ENCODE data around the gene SLC4A1AP.

Gene SLC4A1AP

GRCh38 chr2:27707462-27708256 lies 44.0 kb downstream of the SLC4A1AP start:
- peaks cover 0 to 28% (median 0%) of the 10 kb centered on the region in 3 experiments for H3K27me3 ChIP-seq (ENCODE audit: control insufficient read depth in 3 of 3, insufficient read depth in 3 of 3, low read depth in 1 of 3, low read length in 3 of 3)
- no peak overlapping the region for H3K14ac ChIP-seq (ENCODE audit: low read length)
- H2AFZ ChIP-seq (ENCODE audit: low read length) = no peak overlapping the region
- no peaks in the 10 kb centered on the region for H3K79me1 ChIP-seq (ENCODE audit: low read depth, low read length)
- H3K9me3 ChIP-seq (replicated peaks in 1 of 2; ENCODE audit: control insufficient read depth in 2 of 2, insufficient read depth in 1 of 2, low read depth in 1 of 2, low read length in 2 of 2) = no peaks in the 10 kb centered on the region
- H4K91ac ChIP-seq (ENCODE audit: low read depth, low read length, poor library complexity) = no peak overlapping the region
- no peak overlapping the region for H2BK120ac ChIP-seq (ENCODE audit: low read depth, low read length)
- H3K9ac ChIP-seq (ENCODE audit: low read depth, low read length, poor library complexity) = no peak overlapping the region
- no peak overlapping the region for H3K27ac ChIP-seq (replicated peaks; ENCODE audit: low read length)
- H2BK12ac ChIP-seq (ENCODE audit: low read length) = no peak overlapping the region
- peak overlapping the region; percentile 17 for H2AK5ac ChIP-seq (ENCODE audit: low read depth, low read length)
- H3K36me3 ChIP-seq (replicated peaks in 1 of 2; ENCODE audit: control insufficient read depth in 2 of 2, insufficient read depth in 2 of 2, low read length in 2 of 2) = no peaks in the 10 kb centered on the region
- no peak overlapping the region for H3K4ac ChIP-seq (ENCODE audit: low read length)
- peaks cover 1 to 2% of the 10 kb centered on the region in 2 donors for H3K4me1 ChIP-seq (ENCODE audit: control insufficient read depth in 2 of 2, insufficient read depth in 1 of 2, low read depth in 1 of 2, low read length in 2 of 2)
- H3K4me3 ChIP-seq (ENCODE audit: low read length in 2 of 2) = no peak overlapping the region
- H3K4me2 ChIP-seq (ENCODE audit: insufficient read depth, low read length, poor library complexity, severe bottlenecking) = no peak overlapping the region
- H3K18ac ChIP-seq (ENCODE audit: low read length) = no peak overlapping the region
- DNase-seq (ENCODE audit: low spot score) = no peak
- no peak overlapping the region for H4K8ac ChIP-seq (ENCODE audit: low read depth, low read length)
- no peak overlapping the region for H3K23ac ChIP-seq (ENCODE audit: low read depth, low read length, poor library complexity)
- no peak overlapping the region for H2BK15ac ChIP-seq (ENCODE audit: low read length)
- no CpG with 5 or more reads among the region's 9 CpGs for WGBS, 2 donors (ENCODE audit: extremely low coverage in 2 of 2, insufficient read length in 2 of 2, insufficient replicate concordance in 1 of 2)
- H2BK5ac ChIP-seq (ENCODE audit: low read length) = no peak overlapping the region

DNA sequence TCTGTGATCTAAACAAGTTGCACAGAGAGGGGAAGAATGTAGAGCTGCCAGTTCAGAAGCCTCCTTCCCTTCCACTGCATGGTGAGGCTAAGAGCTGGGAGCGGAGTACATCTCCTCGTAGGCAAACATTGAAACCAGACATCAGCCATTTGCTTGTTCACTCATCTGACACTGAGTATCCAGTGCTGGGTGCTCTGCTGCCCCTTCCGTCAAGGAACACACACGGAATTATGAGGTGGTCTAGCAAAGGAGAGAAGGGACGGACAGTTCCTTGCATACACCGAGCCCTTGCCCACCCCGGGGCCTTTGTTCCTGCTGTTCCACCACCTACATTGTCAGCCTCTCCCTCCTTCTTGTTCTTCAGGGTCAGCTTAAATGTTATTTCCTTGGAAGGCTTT lies 44.6 kb downstream of the SLC4A1AP start:
- no peak overlapping the region for H2BK120ac ChIP-seq (ENCODE audit: low read depth, low read length)
- H2BK12ac ChIP-seq (ENCODE audit: low read length) = no peak overlapping the region
- no peaks in the 10 kb centered on the region for H3K79me1 ChIP-seq (ENCODE audit: low read depth, low read length)
- no peak overlapping the region for H3K4me3 ChIP-seq (ENCODE audit: low read length in 2 of 2)
- H3K9me3 ChIP-seq (replicated peaks in 1 of 2; ENCODE audit: control insufficient read depth in 2 of 2, insufficient read depth in 1 of 2, low read depth in 1 of 2, low read length in 2 of 2) = no peaks in the 10 kb centered on the region
- H3K4ac ChIP-seq (ENCODE audit: low read length) = no peak overlapping the region
- H4K8ac ChIP-seq (ENCODE audit: low read depth, low read length) = no peak overlapping the region
- H2BK5ac ChIP-seq (ENCODE audit: low read length) = no peak overlapping the region
- H3K23ac ChIP-seq (ENCODE audit: low read depth, low read length, poor library complexity) = no peak overlapping the region
- no peak overlapping the region for H3K27ac ChIP-seq (replicated peaks; ENCODE audit: low read length)
- H3K9ac ChIP-seq (ENCODE audit: low read depth, low read length, poor library complexity) = no peak overlapping the region
- no peak overlapping the region for H3K18ac ChIP-seq (ENCODE audit: low read length)
- no CpG with 5 or more reads among the region's 7 CpGs for WGBS, 2 donors (ENCODE audit: extremely low coverage in 2 of 2, insufficient read length in 2 of 2, insufficient replicate concordance in 1 of 2)
- peaks cover 0 to 34% (median 0%) of the 10 kb centered on the region in 3 experiments for H3K27me3 ChIP-seq (ENCODE audit: control insufficient read depth in 3 of 3, insufficient read depth in 3 of 3, low read depth in 1 of 3, low read length in 3 of 3)
- H3K4me2 ChIP-seq (ENCODE audit: insufficient read depth, low read length, poor library complexity, severe bottlenecking) = no peak overlapping the region
- H3K4me1 ChIP-seq (ENCODE audit: control insufficient read depth in 2 of 2, insufficient read depth in 1 of 2, low read depth in 1 of 2, low read length in 2 of 2) = peaks cover 1 to 2% of the 10 kb centered on the region in 2 donors
- H2AK5ac ChIP-seq (ENCODE audit: low read depth, low read length) = peak overlapping the region; percentile 17
- H3K14ac ChIP-seq (ENCODE audit: low read length) = no peak overlapping the region
- DNase-seq (ENCODE audit: low spot score) = no peak
- no peak overlapping the region for H2BK15ac ChIP-seq (ENCODE audit: low read length)
- no peaks in the 10 kb centered on the region for H3K36me3 ChIP-seq (replicated peaks in 1 of 2; ENCODE audit: control insufficient read depth in 2 of 2, insufficient read depth in 2 of 2, low read length in 2 of 2)
- H2AFZ ChIP-seq (ENCODE audit: low read length) = no peak overlapping the region
- no peak overlapping the region for H4K91ac ChIP-seq (ENCODE audit: low read depth, low read length, poor library complexity)

GRCh38 chr2:27708666-27709065 lies 45.0 kb downstream of the SLC4A1AP start:
- H2BK15ac ChIP-seq (ENCODE audit: low read length) = no peak overlapping the region
- H3K4me2 ChIP-seq (ENCODE audit: insufficient read depth, low read length, poor library complexity, severe bottlenecking) = no peak overlapping the region
- no CpG with 5 or more reads among the region's 3 CpGs for WGBS, 2 donors (ENCODE audit: extremely low coverage in 2 of 2, insufficient read length in 2 of 2, insufficient replicate concordance in 1 of 2)
- H3K27ac ChIP-seq (replicated peaks; ENCODE audit: low read length) = no peak overlapping the region
- no peak overlapping the region for H4K91ac ChIP-seq (ENCODE audit: low read depth, low read length, poor library complexity)
- H3K4me3 ChIP-seq (ENCODE audit: low read length in 2 of 2) = no peak overlapping the region
- no peak overlapping the region for H3K18ac ChIP-seq (ENCODE audit: low read length)
- H3K9me3 ChIP-seq (replicated peaks in 1 of 2; ENCODE audit: control insufficient read depth in 2 of 2, insufficient read depth in 1 of 2, low read depth in 1 of 2, low read length in 2 of 2) = no peaks in the 10 kb centered on the region
- H2AK5ac ChIP-seq (ENCODE audit: low read depth, low read length) = no peak overlapping the region
- no peak overlapping the region for H2BK120ac ChIP-seq (ENCODE audit: low read depth, low read length)
- H3K14ac ChIP-seq (ENCODE audit: low read length) = no peak overlapping the region
- no peak overlapping the region for H4K8ac ChIP-seq (ENCODE audit: low read depth, low read length)
- no peaks in the 10 kb centered on the region for H3K79me1 ChIP-seq (ENCODE audit: low read depth, low read length)
- no peak overlapping the region for H3K9ac ChIP-seq (ENCODE audit: low read depth, low read length, poor library complexity)
- no peak overlapping the region for H2BK5ac ChIP-seq (ENCODE audit: low read length)
- H3K4ac ChIP-seq (ENCODE audit: low read length) = no peak overlapping the region
- H3K23ac ChIP-seq (ENCODE audit: low read depth, low read length, poor library complexity) = no peak overlapping the region
- no peak overlapping the region for H2AFZ ChIP-seq (ENCODE audit: low read length)
- peaks cover 0 to 34% (median 0%) of the 10 kb centered on the region in 3 experiments for H3K27me3 ChIP-seq (ENCODE audit: control insufficient read depth in 3 of 3, insufficient read depth in 3 of 3, low read depth in 1 of 3, low read length in 3 of 3)
- no peak overlapping the region for H2BK12ac ChIP-seq (ENCODE audit: low read length)
- H3K4me1 ChIP-seq (ENCODE audit: control insufficient read depth in 2 of 2, insufficient read depth in 1 of 2, low read depth in 1 of 2, low read length in 2 of 2) = peaks cover 1 to 2% of the 10 kb centered on the region in 2 donors
- H3K36me3 ChIP-seq (replicated peaks in 1 of 2; ENCODE audit: control insufficient read depth in 2 of 2, insufficient read depth in 2 of 2, low read length in 2 of 2) = no peaks in the 10 kb centered on the region
- DNase-seq (ENCODE audit: low spot score) = no peak

- H3K4me3 ChIP-seq (ENCODE audit: low read length in 2 of 2) = no peak overlapping the region
- H2BK12ac ChIP-seq (ENCODE audit: low read length) = no peak overlapping the region
- H2AK5ac ChIP-seq (ENCODE audit: low read depth, low read length) = no peak overlapping the region
- H2BK120ac ChIP-seq (ENCODE audit: low read depth, low read length) = no peak overlapping the region
- no peak overlapping the region for H3K4me2 ChIP-seq (ENCODE audit: insufficient read depth, low read length, poor library complexity, severe bottlenecking)
- no peak overlapping the region for H2BK5ac ChIP-seq (ENCODE audit: low read length)
- H2AFZ ChIP-seq (ENCODE audit: low read length) = no peak overlapping the region
- H3K18ac ChIP-seq (ENCODE audit: low read length) = no peak overlapping the region
- H3K79me1 ChIP-seq (ENCODE audit: low read depth, low read length) = no peaks in the 10 kb centered on the region
- H3K27ac ChIP-seq (replicated peaks; ENCODE audit: low read length) = no peak overlapping the region
- no CpG with 5 or more reads among the region's 2 CpGs for WGBS, 2 donors (ENCODE audit: extremely low coverage in 2 of 2, insufficient read length in 2 of 2, insufficient replicate concordance in 1 of 2)
- peaks cover 0 to 1% of the 10 kb centered on the region in 2 donors for H3K4me1 ChIP-seq (ENCODE audit: control insufficient read depth in 2 of 2, insufficient read depth in 1 of 2, low read depth in 1 of 2, low read length in 2 of 2)
- H3K27me3 ChIP-seq (ENCODE audit: control insufficient read depth in 3 of 3, insufficient read depth in 3 of 3, low read depth in 1 of 3, low read length in 3 of 3) = peaks cover 0 to 35% (median 0%) of the 10 kb centered on the region in 3 experiments
- DNase-seq (ENCODE audit: low spot score) = no peak
- no peak overlapping the region for H2BK15ac ChIP-seq (ENCODE audit: low read length)
- H3K23ac ChIP-seq (ENCODE audit: low read depth, low read length, poor library complexity) = no peak overlapping the region
- H4K91ac ChIP-seq (ENCODE audit: low read depth, low read length, poor library complexity) = no peak overlapping the region
- no peaks in the 10 kb centered on the region for H3K36me3 ChIP-seq (replicated peaks in 1 of 2; ENCODE audit: control insufficient read depth in 2 of 2, insufficient read depth in 2 of 2, low read length in 2 of 2)
- H3K9ac ChIP-seq (ENCODE audit: low read depth, low read length, poor library complexity) = no peak overlapping the region
- H3K4ac ChIP-seq (ENCODE audit: low read length) = no peak overlapping the region
- no peak overlapping the region for H3K14ac ChIP-seq (ENCODE audit: low read length)
- H4K8ac ChIP-seq (ENCODE audit: low read depth, low read length) = no peak overlapping the region
- no peaks in the 10 kb centered on the region for H3K9me3 ChIP-seq (replicated peaks in 1 of 2; ENCODE audit: control insufficient read depth in 2 of 2, insufficient read depth in 1 of 2, low read depth in 1 of 2, low read length in 2 of 2)
Measured at GRCh38 chr2:27709326-27709725, 45.6 kb downstream of the SLC4A1AP start.

Data from neuronal stem cell (in vitro differentiated cells).